Neural cell (in vitro differentiated cells): ENCODE results near the gene ULK3. TPM values are rescaled to one million over a fixed set of nuclear protein-coding genes. Genes with fewer than 3 reads are reported as not detected.
A peak's percentile ranks its signal among the peaks of the same experiment; 100 is the strongest.

Source experiments
- H2AFZ ChIP-seq: fragments of 200-600, 300-800 bp; sonication (generic), shearing (Covaris generic); 2 replicates; pipeline ENCODE4 v1.6.0; 2014; ENCODE audit warnings: low read depth, mild to moderate bottlenecking, antibody characterized with exemption, low read length, moderate library complexity
- H3F3A ChIP-seq: fragments of 200-600 bp; shearing (Covaris generic); 2 replicates; pipeline ENCODE4 v1.6.1; 2016; ENCODE audit warnings: mild to moderate bottlenecking, moderate library complexity, mixed read lengths, antibody characterized with exemption, low read length; ENCODE audit not compliant: insufficient read depth, poor library complexity, severe bottlenecking
- H3K27ac ChIP-seq: fragments of 200-600, 300-800 bp; sonication (generic), shearing (Covaris generic); 2 replicates; pipeline ENCODE4 v1.5.1; 2014; ENCODE audit warnings: mild to moderate bottlenecking, low read length, moderate library complexity
- H3K27me3 ChIP-seq: fragments of 300-800, 200-600 bp; sonication (generic), shearing (Covaris generic); 2 replicates; pipeline ENCODE4 v1.6.0; 2014; ENCODE audit warnings: mild to moderate bottlenecking, low read depth, low read length, moderate library complexity; ENCODE audit not compliant: insufficient read depth
- H3K36me3 ChIP-seq: fragments of 300-800, 200-600 bp; sonication (generic), shearing (Covaris generic); 2 replicates; pipeline ENCODE4 v1.5.1; 2014; ENCODE audit warnings: mild to moderate bottlenecking, antibody characterized with exemption, low read length, moderate library complexity; ENCODE audit not compliant: insufficient read depth
- H3K4me2 ChIP-seq: fragments of 300-800, 200-600 bp; sonication (generic), shearing (Covaris generic); 2 replicates; pipeline ENCODE4 v1.6.0; 2014; ENCODE audit warnings: mild to moderate bottlenecking, low read length
- H3K4me3 ChIP-seq: fragments of 300-800, 200-600 bp; sonication (generic), shearing (Covaris generic); 2 replicates; pipeline ENCODE4 v1.5.1; 2014; ENCODE audit warnings: mild to moderate bottlenecking, low read length, moderate library complexity
- H3K79me2 ChIP-seq: fragments of 200-600 bp; shearing (Covaris generic); replicated peaks from 2 replicates; pipeline ENCODE4 v1.6.0; 2014; ENCODE audit warnings: mild to moderate bottlenecking, low read length, moderate library complexity; ENCODE audit not compliant: insufficient read depth
- H3K9ac ChIP-seq: fragments of 300-800, 200-600 bp; sonication (generic), shearing (Covaris generic); 2 replicates; pipeline ENCODE4 v1.6.1; 2016; ENCODE audit warnings: mild to moderate bottlenecking, low read length, mixed read lengths
- H3K9me2 ChIP-seq: fragments of 200-600 bp; shearing (Covaris generic); 2 replicates; pipeline ENCODE4 v1.6.1; 2016; ENCODE audit warnings: mild to moderate bottlenecking, low read length, mixed read lengths; ENCODE audit not compliant: insufficient read depth
- H3K9me3 ChIP-seq: fragments of 200-600, 300-800 bp; sonication (generic), shearing (Covaris generic); 2 replicates; pipeline ENCODE4 v1.6.1; 2016; ENCODE audit warnings: mild to moderate bottlenecking, mixed run types, low read length, moderate library complexity, mixed read lengths
- H4K20me1 ChIP-seq: fragments of 200-600 bp; shearing (Covaris generic); 2 replicates; pipeline ENCODE4 v1.6.1; 2016; ENCODE audit warnings: mild to moderate bottlenecking, mixed run types; ENCODE audit not compliant: insufficient read depth
- EP300 ChIP-seq: fragments of 450-650 bp; conservative IDR thresholded peaks from 2 replicates; pipeline ENCODE4 v1.6.1; 2014; ENCODE audit warnings: antibody characterized with exemption, mild to moderate bottlenecking, moderate library complexity; ENCODE audit not compliant: poor library complexity, severe bottlenecking
- EZH2 ChIP-seq: fragments of 200-600, 300-800 bp; shearing (Covaris generic), sonication (generic); IDR thresholded peaks from 2 replicates; pipeline ENCODE4 v1.6.1; 2014; ENCODE audit warnings: antibody characterized with exemption, low read length, borderline replicate concordance, mild to moderate bottlenecking; ENCODE audit not compliant: insufficient read depth, poor library complexity, severe bottlenecking
- MXI1 ChIP-seq: fragments of 450-650 bp; conservative IDR thresholded peaks from 2 replicates; pipeline ENCODE4 v1.6.1; 2014; ENCODE audit warnings: antibody characterized with exemption, mild to moderate bottlenecking; ENCODE audit not compliant: poor library complexity, severe bottlenecking
- POLR2AphosphoS5 ChIP-seq: IDR thresholded peaks from 2 replicates; pipeline ENCODE4 v1.6.1; 2012
- RAD21 ChIP-seq: fragments of 450-650 bp; conservative IDR thresholded peaks from 2 replicates; pipeline ENCODE4 v1.6.1; 2014; ENCODE audit warnings: antibody characterized with exemption, mild to moderate bottlenecking, moderate library complexity
- REST ChIP-seq: IDR thresholded peaks from 2 replicates; pipeline ENCODE4 v1.6.1; 2012; ENCODE audit warnings: borderline replicate concordance
- SMC3 ChIP-seq: fragments of 450-650 bp; conservative IDR thresholded peaks from 2 replicates; pipeline ENCODE4 v1.6.1; 2014; ENCODE audit warnings: antibody characterized with exemption, mild to moderate bottlenecking, moderate library complexity; ENCODE audit not compliant: poor library complexity
- TAF1 ChIP-seq: IDR thresholded peaks from 2 replicates; pipeline ENCODE4 v1.6.1; 2012; ENCODE audit warnings: low read depth
- polyA plus RNA-seq: library from polyadenylated mRNA; depleted of rRNA; stranded (reverse); fragments of >200 nt; gene quantifications from 2 replicates; pipeline ENCODE4 v1.2.3, GENCODE V29; 2014
- TF ChIP-seq, protein P1 (sequence below): fragments of 450-650 bp; IDR thresholded peaks from 2 replicates; pipeline ENCODE4 v1.5.1; 2014; ENCODE audit warnings: antibody characterized with exemption, mild to moderate bottlenecking, moderate library complexity; ENCODE audit not compliant: poor library complexity, severe bottlenecking

The ULK3 gene
- polyA plus RNA-seq, 1 donor from 2014 or later = 193 TPM

DNA sequence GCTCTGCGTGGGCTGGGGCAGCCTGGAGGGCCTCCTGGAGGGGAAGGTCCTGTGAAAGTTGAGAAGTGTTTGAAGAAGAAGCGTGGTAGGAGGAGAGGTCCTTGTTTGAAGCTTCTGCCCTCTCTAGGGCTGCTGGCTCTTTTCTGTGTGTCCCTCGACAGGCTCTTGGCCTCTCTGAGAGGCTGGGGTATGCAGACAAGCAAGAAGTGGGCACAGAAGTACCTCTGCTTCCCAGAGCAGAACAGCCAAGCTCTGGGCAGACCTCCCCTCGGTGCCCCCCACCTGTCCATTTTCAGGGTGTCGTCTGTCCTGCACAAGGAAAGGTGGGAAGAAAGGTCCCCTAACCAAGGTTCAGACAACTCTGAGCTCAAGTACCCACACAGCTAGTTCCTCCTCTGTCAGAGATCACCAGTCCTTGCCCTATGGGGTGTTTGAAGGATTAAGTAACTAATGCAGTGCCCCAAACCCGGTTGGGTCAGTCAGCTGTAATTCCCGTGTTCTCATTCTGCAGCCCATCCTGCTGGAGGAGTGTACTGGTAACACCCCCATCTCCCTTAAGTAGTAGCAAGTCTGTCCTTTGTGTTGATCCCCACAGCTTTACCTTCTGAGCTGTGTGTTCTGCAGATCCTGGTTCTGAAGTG is 54.8 kb downstream of the ULK3 start:
- peaks cover 5% of the 10 kb centered on the region for H4K20me1 ChIP-seq

DNA sequence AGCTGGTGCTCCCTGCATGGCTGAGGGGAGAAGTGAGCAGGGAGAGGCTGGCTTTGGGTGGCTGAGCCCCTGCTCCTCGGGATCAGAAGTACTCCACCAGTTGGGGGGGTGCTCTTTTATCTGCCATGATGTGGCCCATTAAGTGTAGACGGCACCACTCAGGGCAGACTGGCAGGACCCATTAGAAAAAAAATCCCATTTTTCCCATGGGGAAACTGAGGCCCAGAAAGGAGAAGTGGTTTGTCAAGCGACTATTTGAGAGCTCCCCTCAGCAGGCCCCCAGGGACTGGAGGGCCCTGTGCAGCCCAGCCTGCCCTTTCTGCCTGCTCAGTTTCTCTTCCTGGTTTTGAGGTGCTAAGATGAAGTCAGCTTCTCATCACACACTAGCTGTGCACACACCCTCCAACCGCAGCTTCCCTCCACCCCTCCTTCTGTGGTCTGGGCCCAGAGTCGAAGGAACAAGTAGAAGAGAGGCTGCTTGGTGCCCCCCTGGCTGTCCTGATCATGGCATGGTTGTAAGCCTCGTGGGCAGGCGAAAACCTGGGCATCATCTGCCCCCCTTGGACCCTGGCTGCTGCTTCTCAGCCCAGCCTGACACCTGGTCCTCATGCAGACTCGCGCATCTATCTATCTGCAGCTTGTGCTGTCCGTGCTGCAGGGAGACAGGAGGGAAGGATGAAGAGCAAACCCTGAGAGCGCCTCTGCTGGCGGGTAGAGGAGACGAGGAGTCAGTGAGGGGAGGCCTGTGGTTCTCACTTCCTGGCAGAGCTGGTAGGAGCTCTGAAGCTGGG is 55.5 kb downstream of the ULK3 start:
- Histone ChIP-seq H3K27ac (no peak overlapping the region), H3K9me2 (no peaks in the 10 kb centered on the region), H3K36me3 (no peaks in the 10 kb centered on the region), H3K27me3 (no peaks in the 10 kb centered on the region), H3F3A (no peaks in the 10 kb centered on the region), H3K4me2 (no peak overlapping the region), H3K79me2 (peaks cover 60% of the 10 kb centered on the region), H4K20me1 (peaks cover 5% of the 10 kb centered on the region), H3K9ac (no peak overlapping the region), H3K4me3 (no peak overlapping the region), H3K9me3 (no peaks in the 10 kb centered on the region), H2AFZ (no peak overlapping the region)
- TF ChIP-seq, protein P1, sequence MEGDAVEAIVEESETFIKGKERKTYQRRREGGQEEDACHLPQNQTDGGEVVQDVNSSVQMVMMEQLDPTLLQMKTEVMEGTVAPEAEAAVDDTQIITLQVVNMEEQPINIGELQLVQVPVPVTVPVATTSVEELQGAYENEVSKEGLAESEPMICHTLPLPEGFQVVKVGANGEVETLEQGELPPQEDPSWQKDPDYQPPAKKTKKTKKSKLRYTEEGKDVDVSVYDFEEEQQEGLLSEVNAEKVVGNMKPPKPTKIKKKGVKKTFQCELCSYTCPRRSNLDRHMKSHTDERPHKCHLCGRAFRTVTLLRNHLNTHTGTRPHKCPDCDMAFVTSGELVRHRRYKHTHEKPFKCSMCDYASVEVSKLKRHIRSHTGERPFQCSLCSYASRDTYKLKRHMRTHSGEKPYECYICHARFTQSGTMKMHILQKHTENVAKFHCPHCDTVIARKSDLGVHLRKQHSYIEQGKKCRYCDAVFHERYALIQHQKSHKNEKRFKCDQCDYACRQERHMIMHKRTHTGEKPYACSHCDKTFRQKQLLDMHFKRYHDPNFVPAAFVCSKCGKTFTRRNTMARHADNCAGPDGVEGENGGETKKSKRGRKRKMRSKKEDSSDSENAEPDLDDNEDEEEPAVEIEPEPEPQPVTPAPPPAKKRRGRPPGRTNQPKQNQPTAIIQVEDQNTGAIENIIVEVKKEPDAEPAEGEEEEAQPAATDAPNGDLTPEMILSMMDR = peak; percentile 48
- no peak for TF ChIP-seq SMC3

More for the DNA sequence above, 54.8 kb downstream of the ULK3 start:
- Histone ChIP-seq H2AFZ (no peak overlapping the region), H3K4me2 (no peak overlapping the region), H3K27me3 (no peaks in the 10 kb centered on the region), H3K4me3 (no peak overlapping the region), H3F3A (no peaks in the 10 kb centered on the region), H3K9ac (no peak overlapping the region), H3K79me2 (peaks cover 53% of the 10 kb centered on the region), H3K36me3 (no peaks in the 10 kb centered on the region), H3K9me2 (no peaks in the 10 kb centered on the region), H3K9me3 (no peaks in the 10 kb centered on the region), H3K27ac (no peak overlapping the region)
- TF ChIP-seq TAF1 (no peak), POLR2AphosphoS5 (no peak), EZH2 (no peak), SMC3 (no peak), REST (no peak), RAD21 (no peak), EP300 (no peak), MXI1 (no peak)
- TF ChIP-seq, protein P1 = no peak
